NB4 (cell line): ENCODE measurements around the gene NDEL1.

ENCODE experiments used
- CTCF ChIP-seq: IDR thresholded peaks from one replicate; pipeline ENCODE4 v1.5.1; 2012; ENCODE audit warnings: low read depth, low read length
- POLR2A ChIP-seq: IDR thresholded peaks from 2 replicates; pipeline ENCODE4 v1.6.1; 2011; ENCODE audit warnings: mild to moderate bottlenecking; ENCODE audit not compliant: insufficient read length; ENCODE audit errors: extremely low read depth

GRCh38 chr17:8444494-8444893 is 8.8 kb downstream of the NDEL1 start:
- TF ChIP-seq POLR2A: no peak
- TF ChIP-seq CTCF: no peak
